Activated naive CD4-positive, alpha-beta T cell treated with anti-CD3 and anti-CD28 coated beads, Interleukin-2, amount 50 U/mL, for 72 hours (primary cell): ENCODE data around the gene MN1. TPM values are rescaled to one million over a fixed set of nuclear protein-coding genes. Genes with fewer than 3 reads are reported as not detected.

ENCODE experiments used
- ATAC-seq, 2 donors: fragments of 150-1000 bp; cut with Tn5 transposase; 2 replicates each; pipeline ENCODE4 v1.10.0; 2021; ENCODE audit warnings: mild to moderate bottlenecking in 2 of 2, moderate library complexity in 2 of 2
- DNase-seq, 2 donors: peaks; one replicate each; pipeline ENCODE4 v3.0.0; 2021 to 2022; ENCODE audit warnings: low spot score in 2 of 2
- H3K27ac Mint-ChIP-seq, 2 donors: one replicate each; pipeline ENCODE4 v1.8.0; 2022; ENCODE audit warnings: mild to moderate bottlenecking in 2 of 2, mixed read lengths in 2 of 2
- H3K36me3 Mint-ChIP-seq, 2 donors: one replicate each; pipeline ENCODE4 v1.8.0; 2022; ENCODE audit warnings: mixed read lengths in 2 of 2
- H3K9me3 Mint-ChIP-seq, 2 donors: one replicate each; pipeline ENCODE4 v1.8.0; 2022; ENCODE audit warnings: mixed read lengths in 2 of 2
- total RNA-seq, 2 donors: library from RNA; stranded (reverse); gene quantifications; one replicate each; pipeline ENCODE4 v1.2.3, GENCODE V29; 2022

MN1 gene
- total RNA-seq, 2 donors from 2014 or later, result 0.14 to 0.16 TPM

DNA sequence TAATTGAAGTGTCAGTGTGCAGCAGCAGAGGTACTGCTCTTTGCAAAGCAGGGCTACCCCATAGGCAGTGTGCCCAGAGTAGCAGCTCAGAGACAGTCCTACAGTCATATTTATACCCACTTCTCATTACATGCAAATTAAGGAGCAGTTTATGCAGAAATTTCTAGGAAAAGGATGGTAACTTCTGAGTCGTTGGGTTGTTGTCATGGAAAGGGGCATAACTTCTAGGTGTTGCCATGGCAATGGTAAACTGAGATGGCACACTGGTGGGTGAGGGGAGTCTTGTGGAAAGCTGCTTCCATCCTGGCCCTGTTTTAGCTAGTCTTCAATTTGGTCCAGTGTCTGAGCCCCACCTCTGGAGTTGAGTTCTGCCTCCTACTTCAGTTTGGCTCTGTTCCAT, 77.4 kb downstream of the MN1 start:
- H3K36me3 Mint-ChIP-seq, result peaks cover 0 to 6% of the 10 kb centered on the region in 2 donors

DNA sequence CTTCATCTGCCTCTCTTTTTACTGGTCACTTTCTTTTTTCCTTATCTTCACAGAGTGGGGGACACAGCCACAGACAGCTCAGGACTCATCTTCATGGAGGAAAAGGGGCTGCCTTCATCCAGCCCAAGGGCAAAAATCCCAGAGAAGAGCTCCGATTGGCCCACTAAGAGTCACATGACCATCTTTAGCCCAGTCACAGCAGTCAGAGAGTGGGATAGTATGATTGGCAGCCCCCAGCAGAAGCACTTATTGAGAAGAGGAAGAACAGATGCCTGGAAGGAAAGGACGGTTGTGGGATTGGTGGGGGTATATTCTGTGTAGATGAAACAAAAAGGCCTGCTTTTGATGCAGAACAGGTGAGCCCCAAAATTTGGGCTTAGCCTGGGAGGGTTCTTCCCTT, 77.8 kb downstream of the MN1 start:
- ATAC-seq, result no peak
- Mint-ChIP-seq H3K9me3 (peaks cover 0 to 9% of the 10 kb centered on the region in 2 donors), H3K27ac (no peak overlapping the region), H3K36me3 (peaks cover 0 to 6% of the 10 kb centered on the region in 2 donors)
- no peak for DNase-seq

More for the DNA sequence above, 77.4 kb downstream of the MN1 start:
- DNase-seq (no peak), ATAC-seq (peak in 1 of 2 donors; percentile 61)
- Mint-ChIP-seq H3K27ac (no peak overlapping the region), H3K9me3 (peaks cover 0 to 9% of the 10 kb centered on the region in 2 donors)

GRCh38 chr22:27723158-27723557, 78.4 kb downstream of the MN1 start:
- Mint-ChIP-seq H3K9me3 (peaks cover 0 to 9% of the 10 kb centered on the region in 2 donors), H3K27ac (no peak overlapping the region), H3K36me3 (peaks cover 0 to 6% of the 10 kb centered on the region in 2 donors)
- DNase-seq (no peak), ATAC-seq (no peak)

DNA sequence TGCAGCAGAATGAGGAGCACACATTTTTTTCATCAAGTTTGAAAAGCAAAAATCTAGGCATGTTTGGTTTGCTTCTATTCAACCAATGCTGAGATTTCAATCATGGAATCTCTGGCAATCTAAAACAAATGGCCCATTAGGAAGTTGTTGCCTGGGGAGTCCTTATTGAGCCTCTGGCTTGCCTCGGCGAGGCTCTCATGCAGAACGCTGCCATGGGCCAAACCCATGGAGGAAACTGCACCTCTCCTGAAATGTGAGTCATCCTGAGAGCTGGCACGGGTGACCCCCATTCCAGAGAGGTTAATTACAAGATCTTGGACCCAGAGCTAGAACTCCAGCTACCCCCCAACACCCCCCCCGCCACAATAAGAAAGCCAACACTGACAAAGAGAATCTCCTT, 80.7 kb downstream of the MN1 start:
- DNase-seq (no peak), ATAC-seq (no peak)
- Mint-ChIP-seq H3K36me3 (peaks cover 0 to 12% of the 10 kb centered on the region in 2 donors), H3K9me3 (peaks cover 0 to 14% of the 10 kb centered on the region in 2 donors), H3K27ac (no peak overlapping the region)

- ATAC-seq (no peak), DNase-seq (no peak)
- H3K36me3 Mint-ChIP-seq, result peaks cover 0 to 7% of the 10 kb centered on the region in 2 donors
- no peak overlapping the region for H3K27ac Mint-ChIP-seq
- peaks cover 0 to 10% of the 10 kb centered on the region in 2 donors for H3K9me3 Mint-ChIP-seq
These were observed 81.9 kb downstream of the MN1 start for GRCh38 chr22:27719535-27720227.

GRCh38 chr22:27719036-27719347, 82.6 kb downstream of the MN1 start:
- peaks cover 0 to 10% of the 10 kb centered on the region in 2 donors for H3K9me3 Mint-ChIP-seq
- ATAC-seq (no peak), DNase-seq (no peak)
- no peak overlapping the region for H3K27ac Mint-ChIP-seq
- peaks cover 0 to 7% of the 10 kb centered on the region in 2 donors for H3K36me3 Mint-ChIP-seq

- ATAC-seq (no peak), DNase-seq (no peak)
- Mint-ChIP-seq H3K9me3 (peaks cover 0 to 7% of the 10 kb centered on the region in 2 donors), H3K36me3 (peaks cover 0 to 7% of the 10 kb centered on the region in 2 donors), H3K27ac (no peak overlapping the region)
These were observed 83.1 kb downstream of the MN1 start for GRCh38 chr22:27718186-27719035.

DNA sequence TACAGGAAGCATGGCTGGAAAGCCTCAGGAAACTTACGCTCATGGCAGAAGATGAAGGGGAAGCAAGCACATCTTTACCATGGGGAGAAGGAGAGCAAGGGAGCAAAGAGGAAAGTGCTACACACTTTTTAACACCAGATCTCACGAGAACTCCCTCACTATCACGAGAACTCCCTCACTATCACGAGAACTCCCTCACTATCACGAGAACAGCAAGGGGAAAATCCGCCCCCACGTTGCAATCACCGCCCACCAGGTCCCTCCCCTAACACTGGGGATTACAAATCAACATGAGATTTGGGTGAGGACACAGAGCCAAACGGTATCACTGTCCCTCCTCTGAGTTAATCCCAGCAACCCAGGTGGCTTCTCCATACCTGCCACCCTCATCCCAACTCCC, 84.5 kb downstream of the MN1 start:
- no peak overlapping the region for H3K27ac Mint-ChIP-seq
- H3K9me3 Mint-ChIP-seq, result peaks cover 0 to 7% of the 10 kb centered on the region in 2 donors
- H3K36me3 Mint-ChIP-seq, result peaks cover 0 to 7% of the 10 kb centered on the region in 2 donors
- no peak for DNase-seq
- no peak for ATAC-seq

- no peak overlapping the region for H3K27ac Mint-ChIP-seq
- DNase-seq (no peak), ATAC-seq (no peak)
These were observed 85.5 kb downstream of the MN1 start for GRCh38 chr22:27716074-27716473.

DNA sequence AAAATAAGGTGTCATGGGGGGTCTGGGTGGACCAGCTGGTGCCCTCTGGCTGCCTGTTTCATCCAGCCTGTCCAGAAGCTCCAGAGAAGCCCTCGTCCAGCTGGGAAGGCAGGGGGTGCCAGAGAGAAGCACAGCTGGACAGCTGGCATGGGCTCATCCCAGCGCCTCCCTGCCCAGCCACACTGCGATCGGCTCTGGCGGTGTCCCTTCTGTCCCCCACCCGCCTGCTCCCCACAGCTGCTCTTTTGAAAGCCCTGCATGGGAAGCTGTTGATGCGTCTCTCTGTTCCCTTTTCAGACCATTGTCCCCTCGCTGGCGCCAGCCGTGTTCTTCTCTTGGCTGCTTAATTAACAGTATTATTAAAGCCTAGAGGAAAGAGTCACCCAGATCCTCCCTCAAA, 86.5 kb downstream of the MN1 start:
- ATAC-seq, result no peak
- H3K9me3 Mint-ChIP-seq, result peaks cover 0 to 7% of the 10 kb centered on the region in 2 donors
- no peak for DNase-seq
- H3K36me3 Mint-ChIP-seq, result peaks cover 0 to 7% of the 10 kb centered on the region in 2 donors
- H3K27ac Mint-ChIP-seq, result no peak overlapping the region

More at GRCh38 chr22:27716074-27716473, 85.5 kb downstream of the MN1 start:
- peaks cover 0 to 7% of the 10 kb centered on the region in 2 donors for H3K36me3 Mint-ChIP-seq
- peaks cover 0 to 7% of the 10 kb centered on the region in 2 donors for H3K9me3 Mint-ChIP-seq

DNA sequence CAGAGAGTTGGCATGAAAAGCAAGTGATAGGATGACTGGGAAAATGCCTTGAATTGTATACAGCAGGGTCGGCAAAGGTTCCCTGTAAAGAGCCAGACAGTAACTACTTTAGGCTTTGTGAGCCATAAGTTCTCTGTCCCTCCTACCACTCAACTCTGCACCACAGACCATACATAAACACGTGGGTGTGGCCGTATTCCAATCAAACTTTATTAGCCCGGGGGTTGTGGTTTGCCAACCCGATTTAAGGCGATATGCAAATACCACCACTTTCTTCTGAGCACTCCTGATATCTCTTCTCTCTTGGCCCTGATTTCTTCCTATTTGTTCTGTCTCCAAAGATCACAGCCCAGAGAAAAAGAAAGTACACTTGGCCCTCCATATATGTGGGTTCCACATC, 87.5 kb downstream of the MN1 start:
- H3K36me3 Mint-ChIP-seq, result peaks cover 0 to 7% of the 10 kb centered on the region in 2 donors

GRCh38 chr22:27713461-27713860, 88.1 kb downstream of the MN1 start:
- Mint-ChIP-seq H3K9me3 (peaks cover 0 to 11% of the 10 kb centered on the region in 2 donors), H3K36me3 (peaks cover 0 to 7% of the 10 kb centered on the region in 2 donors)
- no peak for ATAC-seq

More for the DNA sequence above, 87.5 kb downstream of the MN1 start:
- Mint-ChIP-seq H3K9me3 (peaks cover 0 to 11% of the 10 kb centered on the region in 2 donors), H3K27ac (no peak overlapping the region)
- no peak for ATAC-seq
- no peak for DNase-seq

GRCh38 chr22:27711756-27712155, 89.8 kb downstream of the MN1 start:
- Mint-ChIP-seq H3K36me3 (peaks cover 0 to 7% of the 10 kb centered on the region in 2 donors), H3K9me3 (peaks cover 0 to 11% of the 10 kb centered on the region in 2 donors), H3K27ac (no peak overlapping the region)
- ATAC-seq (no peak), DNase-seq (no peak)

More at GRCh38 chr22:27713461-27713860, 88.1 kb downstream of the MN1 start:
- no peak overlapping the region for H3K27ac Mint-ChIP-seq
- no peak for DNase-seq

DNA sequence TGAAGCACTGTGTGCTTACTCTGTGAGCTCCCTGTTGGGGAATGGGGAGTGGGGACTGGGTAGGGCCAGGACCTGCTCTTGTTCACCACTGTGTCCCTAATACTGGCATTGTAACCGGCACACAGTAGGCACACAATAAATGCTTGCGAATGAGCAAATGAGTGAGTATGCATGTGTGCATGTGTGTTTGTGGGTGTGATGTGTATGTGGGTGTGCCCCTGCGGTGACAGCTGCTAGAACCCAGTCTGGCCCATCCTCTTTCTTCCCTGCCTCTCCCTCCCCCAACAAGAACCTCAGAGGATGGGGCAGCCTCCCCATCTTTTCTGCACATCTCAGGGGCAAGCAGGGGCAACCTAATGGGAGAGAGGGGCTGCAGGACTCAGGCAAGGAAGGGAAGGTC, 90.5 kb downstream of the MN1 start:
- ATAC-seq (no peak), DNase-seq (no peak)
- H3K36me3 Mint-ChIP-seq, result peaks cover 0 to 3% of the 10 kb centered on the region in 2 donors
- H3K27ac Mint-ChIP-seq, result no peak overlapping the region
- peaks cover 0 to 8% of the 10 kb centered on the region in 2 donors for H3K9me3 Mint-ChIP-seq

DNA sequence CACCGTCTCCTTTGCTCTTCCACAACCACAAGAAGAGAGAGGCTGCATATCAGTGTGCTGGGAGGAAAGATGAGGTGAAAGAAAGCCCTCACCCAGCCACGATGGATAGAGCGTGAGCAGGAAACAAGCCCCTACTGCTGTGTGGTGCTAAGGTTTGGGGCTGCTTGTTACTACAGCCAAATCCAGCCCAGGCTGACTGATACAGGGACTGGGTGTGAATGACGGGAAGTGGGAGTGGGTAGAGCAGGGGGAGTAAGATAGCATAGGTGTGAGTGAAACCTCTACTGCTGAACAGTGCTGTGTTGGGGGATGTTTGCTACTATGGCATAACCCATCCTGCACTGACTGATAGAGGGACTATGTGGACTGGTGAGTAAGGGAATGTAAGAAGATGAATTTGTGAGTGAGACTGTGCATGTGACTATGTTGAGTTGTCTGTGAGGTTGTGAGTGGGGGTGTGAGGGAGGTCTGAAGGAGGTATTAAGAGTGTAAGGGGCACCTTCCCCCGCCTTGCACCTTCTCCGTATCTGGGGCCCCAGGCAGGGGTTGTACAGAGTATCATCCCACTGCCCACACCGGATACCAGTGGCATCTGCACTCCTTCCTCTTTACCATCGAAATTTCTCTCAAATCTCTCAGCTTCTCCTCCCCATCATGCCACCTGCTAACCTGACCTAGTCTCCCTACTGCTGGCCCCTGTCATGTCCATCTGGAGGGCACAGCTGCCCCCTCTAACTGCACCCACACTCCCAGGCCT, 91.5 kb downstream of the MN1 start:
- H3K27ac Mint-ChIP-seq, result no peak overlapping the region
- no peak for DNase-seq
- peak in 1 of 2 donors; percentile 24 for ATAC-seq
- H3K36me3 Mint-ChIP-seq, result no peaks in the 10 kb centered on the region
- peaks cover 0 to 4% of the 10 kb centered on the region in 2 donors for H3K9me3 Mint-ChIP-seq

DNA sequence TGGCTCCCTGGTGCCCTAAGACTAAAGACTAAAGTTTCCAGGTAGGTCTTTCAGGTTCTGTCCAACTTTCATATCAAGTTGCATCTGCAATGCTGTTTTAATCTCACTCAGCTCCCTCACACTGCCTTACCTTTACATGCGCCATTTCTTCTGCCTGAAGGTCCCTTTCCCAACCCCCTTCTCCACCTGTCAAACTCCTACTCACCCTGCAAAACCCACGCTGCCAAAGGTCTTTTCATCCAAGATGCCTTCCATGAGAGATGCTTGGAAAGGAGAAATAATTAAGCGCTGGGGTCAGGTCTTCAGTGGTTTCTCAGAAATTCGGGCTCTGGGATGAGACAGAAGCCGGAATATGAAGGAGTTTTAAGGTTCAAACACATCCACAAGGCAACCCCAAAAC, 95.1 kb downstream of the MN1 start:
- Mint-ChIP-seq H3K27ac (no peak overlapping the region), H3K9me3 (peaks cover 0 to 4% of the 10 kb centered on the region in 2 donors), H3K36me3 (no peaks in the 10 kb centered on the region)
- no peak for DNase-seq
- no peak for ATAC-seq
